GM21367 (cell line): ENCODE data around the gene SRGAP3.

Source experiments
- ATAC-seq: cut with Tn5 transposase; IDR thresholded peaks from one replicate; pipeline ENCODE4 v1.9.1; 2021; ENCODE audit not compliant: unreplicated experiment

SRGAP3 gene

GRCh38 chr3:8942746-8943488 is 306.5 kb downstream of the SRGAP3 start:
- no peak for ATAC-seq

- ATAC-seq, result no peak
Measured at GRCh38 chr3:8942115-8942514, 307.3 kb downstream of the SRGAP3 start.

GRCh38 chr3:8938021-8938420 is 311.4 kb downstream of the SRGAP3 start:
- peak; percentile 65 for ATAC-seq

- ATAC-seq, result no peak
Measured at GRCh38 chr3:8937064-8938020, 312.1 kb downstream of the SRGAP3 start.

GRCh38 chr3:8932507-8932906 is 316.9 kb downstream of the SRGAP3 start:
- no peak for ATAC-seq

- no peak for ATAC-seq
Measured at GRCh38 chr3:8931342-8931741, 318.1 kb downstream of the SRGAP3 start.
